ENCODE measurements around the gene PRR9.

The PRR9 gene

GRCh38 chr1:153245466-153245865 lies 28.1 kb downstream of the PRR9 start:
- no peak for TF ChIP-seq CTCF (conservative IDR thresholded peaks at IDR 0.05)
- no peak for TF ChIP-seq ZFX (IDR thresholded peaks at IDR 0.05)
- H3K27ac ChIP-seq, result no peak overlapping the region

- TF ChIP-seq CTCF (conservative IDR thresholded peaks at IDR 0.05) (no peak), ZFX (IDR thresholded peaks at IDR 0.05) (no peak)
- H3K27ac ChIP-seq, result no peak overlapping the region
Measured at GRCh38 chr1:153246018-153246417, 28.6 kb downstream of the PRR9 start.

GRCh38 chr1:153246825-153247224 lies 29.4 kb downstream of the PRR9 start:
- H3K27ac ChIP-seq, result no peak overlapping the region
- TF ChIP-seq CTCF (conservative IDR thresholded peaks at IDR 0.05), result no peak
- no peak for TF ChIP-seq ZFX (IDR thresholded peaks at IDR 0.05)

- H3K27ac ChIP-seq, result no peak overlapping the region
- TF ChIP-seq ZFX (IDR thresholded peaks at IDR 0.05) (no peak), CTCF (conservative IDR thresholded peaks at IDR 0.05) (no peak)
Measured at GRCh38 chr1:153248176-153248879, 30.9 kb downstream of the PRR9 start.

- no peak overlapping the region; the same call in 1 of the 2 replicates for H3K27ac ChIP-seq
- TF ChIP-seq ZFX (IDR thresholded peaks at IDR 0.05) (no peak), CTCF (conservative IDR thresholded peaks at IDR 0.05) (no peak)
Measured at GRCh38 chr1:153250166-153250565, 32.8 kb downstream of the PRR9 start.

- no peak for TF ChIP-seq ZFX (IDR thresholded peaks at IDR 0.05)
- TF ChIP-seq CTCF (conservative IDR thresholded peaks at IDR 0.05), result no peak
- H3K27ac ChIP-seq, result no peak overlapping the region
Measured at GRCh38 chr1:153251087-153251486, 33.7 kb downstream of the PRR9 start.

GRCh38 chr1:153251562-153251961 lies 34.2 kb downstream of the PRR9 start:
- TF ChIP-seq CTCF (conservative IDR thresholded peaks at IDR 0.05) (no peak), ZFX (IDR thresholded peaks at IDR 0.05) (no peak)
- no peak overlapping the region for H3K27ac ChIP-seq
